H1 (cell line): ENCODE results near the gene PHOSPHO1. TPM values are rescaled to one million over a fixed set of nuclear protein-coding genes. Genes with fewer than 3 reads are reported as not detected.

Experiments
- CTCF ChIA-PET: fragments of 300-600 bp; sonication (Branson Sonifier 250); formaldehyde crosslinking; loops from one replicate; lab custom pipeline; 2021; ENCODE audit not compliant: partially characterized antibody; lab: Charles Lee
- POLR2A ChIA-PET: fragments of 300-600 bp; sonication (Branson Sonifier 250); formaldehyde crosslinking; loops from one replicate; lab custom pipeline; 2021; ENCODE audit warnings: inconsistent platforms; ENCODE audit not compliant: partially characterized antibody; lab: Charles Lee
- DNase-seq, 2 experiments: peaks; one replicate each; pipeline versions ENCODE4 v3.0.0 to v3.0.0-alpha.2; 2010 to 2022; ENCODE audit warnings: low spot score in 2 of 2, low read depth in 1 of 2, mixed read lengths in 1 of 2
- FAIRE-seq: peaks from 2 replicates; lab custom pipeline; 2011; peaks lifted over from hg19 to GRCh38; lab: Jason Lieb, UNC
- H2AFZ ChIP-seq: 2 replicates; pipeline ENCODE4 v1.8.1; 2012; ENCODE audit warnings: low read length, inconsistent platforms
- H2AK5ac ChIP-seq: 2 replicates; pipeline ENCODE4 v1.6.1; 2013; ENCODE audit warnings: low read depth, low read length
- H2BK120ac ChIP-seq: replicated peaks from 2 replicates; pipeline ENCODE3; 2013; ENCODE audit warnings: low read depth, low read length, inconsistent platforms
- H2BK12ac ChIP-seq: 2 replicates; pipeline ENCODE4 v1.6.1; 2013; ENCODE audit warnings: low read depth, low read length
- H2BK15ac ChIP-seq: 2 replicates; pipeline ENCODE4 v1.6.1; 2013; ENCODE audit warnings: low read length
- H2BK20ac ChIP-seq: 2 replicates; pipeline ENCODE4 v1.6.1; 2013; ENCODE audit warnings: low read length
- H2BK5ac ChIP-seq: 2 replicates; pipeline ENCODE4 v1.6.1; 2013; ENCODE audit warnings: low read depth, low read length
- H3K14ac ChIP-seq: 2 replicates; pipeline ENCODE4 v1.6.1; 2013; ENCODE audit warnings: inconsistent platforms; ENCODE audit not compliant: insufficient read length
- H3K18ac ChIP-seq: 2 replicates; pipeline ENCODE4 v1.6.1; 2013; ENCODE audit warnings: low read length; ENCODE audit errors: extremely low read depth
- H3K23ac ChIP-seq: 2 replicates; pipeline ENCODE4 v1.6.1; 2013; ENCODE audit warnings: inconsistent platforms; ENCODE audit not compliant: insufficient read length
- H3K23me2 ChIP-seq: 2 replicates; pipeline ENCODE4 v1.6.1; 2013; ENCODE audit warnings: low read depth, low read length
- H3K27ac ChIP-seq: 2 replicates; pipeline ENCODE4 v1.6.1; 2011; ENCODE audit warnings: low read depth, low read length, inconsistent platforms
- H3K27me3 ChIP-seq, 4 experiments: replicated peaks in 1 of 4; 1 replicate in 1 of 4; 2 replicates in 3 of 4; pipeline versions ENCODE4 v1.6.1 to v1.8.1; 2011 to 2013; ENCODE audit warnings: low read length in 3 of 4, mild to moderate bottlenecking in 3 of 4, inconsistent platforms in 2 of 4, mixed read lengths in 2 of 4, moderate library complexity in 1 of 4; ENCODE audit not compliant: control insufficient read depth in 3 of 4, insufficient read depth in 3 of 4; ENCODE audit errors: extremely low read depth in 1 of 4
- H3K36me3 ChIP-seq, 4 experiments: 2 replicates each; pipeline versions ENCODE4 v1.6.1 to v1.8.1; 2011 to 2013; ENCODE audit warnings: mild to moderate bottlenecking in 4 of 4, low read length in 3 of 4, moderate library complexity in 2 of 4, control low read depth in 1 of 4, inconsistent platforms in 1 of 4; ENCODE audit not compliant: insufficient read depth in 4 of 4, control insufficient read depth in 2 of 4
- H3K4ac ChIP-seq: replicated peaks from 2 replicates; pipeline ENCODE3; 2013; ENCODE audit warnings: low read length, low read depth, mixed read lengths, inconsistent platforms; ENCODE audit not compliant: insufficient read length
- H3K4me1 ChIP-seq, 4 experiments: replicated peaks in 1 of 4; 1 replicate in 1 of 4; 2 replicates in 3 of 4; pipeline versions ENCODE4 v1.6.1 to v1.8.1; 2011 to 2013; ENCODE audit warnings: low read length in 3 of 4, inconsistent platforms in 2 of 4, mixed read lengths in 1 of 4; ENCODE audit not compliant: insufficient read depth in 4 of 4, control insufficient read depth in 3 of 4
- H3K4me2 ChIP-seq, 2 experiments: 2 replicates each; pipeline versions ENCODE4 v1.6.1 to v1.8.1; 2011 to 2013; ENCODE audit warnings: low read depth in 2 of 2, low read length in 2 of 2, control low read depth in 1 of 2, inconsistent platforms in 1 of 2, mild to moderate bottlenecking in 1 of 2; ENCODE audit not compliant: insufficient read depth in 1 of 2
- H3K4me3 ChIP-seq, 4 experiments: fragments of 200-600, 300-600 bp in 1 of 4; sonication (generic), shearing (Covaris generic), sonication (Bioruptor Twin) in 1 of 4; 2 replicates each; pipeline versions ENCODE4 v1.5.1 to v1.8.1; 2011 to 2016; ENCODE audit warnings: low read length in 4 of 4, low read depth in 3 of 4, control low read depth in 2 of 4, inconsistent platforms in 2 of 4, mild to moderate bottlenecking in 2 of 4, mixed read lengths in 1 of 4, moderate library complexity in 1 of 4; ENCODE audit not compliant: insufficient read depth in 2 of 4; ENCODE audit errors: extremely low read depth in 1 of 4
- H3K56ac ChIP-seq: replicated peaks from 2 replicates; pipeline ENCODE3; 2013; ENCODE audit warnings: low read depth, mild to moderate bottlenecking, mixed read lengths, low read length, inconsistent platforms; ENCODE audit not compliant: insufficient read length
- H3K79me1 ChIP-seq: 2 replicates; pipeline ENCODE4 v1.6.1; 2013; ENCODE audit warnings: low read depth, low read length, control low read depth
- H3K79me2 ChIP-seq, 2 experiments: 2 replicates each; pipeline versions ENCODE4 v1.6.1 to v1.8.1; 2012 to 2013; ENCODE audit warnings: low read length in 2 of 2, mild to moderate bottlenecking in 2 of 2, inconsistent platforms in 1 of 2; ENCODE audit not compliant: insufficient read depth in 2 of 2, control insufficient read depth in 1 of 2
- H3K9ac ChIP-seq, 4 experiments: replicated peaks in 1 of 4; 1 replicate in 1 of 4; 2 replicates in 3 of 4; pipeline versions ENCODE4 v1.6.1 to v1.8.1; 2011 to 2013; ENCODE audit warnings: low read depth in 3 of 4, low read length in 3 of 4, control low read depth in 2 of 4, mild to moderate bottlenecking in 2 of 4, moderate library complexity in 2 of 4, inconsistent platforms in 1 of 4; ENCODE audit errors: extremely low read depth in 1 of 4
- H3K9me3 ChIP-seq, 2 experiments: 2 replicates each; pipeline versions ENCODE4 v1.6.1 to v1.8.1; 2012 to 2013; ENCODE audit warnings: mild to moderate bottlenecking in 2 of 2, moderate library complexity in 2 of 2, control low read depth in 1 of 2, inconsistent platforms in 1 of 2, low read depth in 1 of 2, low read length in 1 of 2, mixed read lengths in 1 of 2; ENCODE audit not compliant: insufficient read depth in 2 of 2
- H4K20me1 ChIP-seq, 2 experiments: replicated peaks in 1 of 2; 2 replicates each; pipeline versions ENCODE3 to v1.8.1; 2011 to 2013; ENCODE audit warnings: inconsistent platforms in 2 of 2, low read length in 2 of 2, mild to moderate bottlenecking in 1 of 2; ENCODE audit not compliant: insufficient read depth in 2 of 2, control insufficient read depth in 1 of 2
- H4K5ac ChIP-seq: 2 replicates; pipeline ENCODE4 v1.6.1; 2013; ENCODE audit warnings: low read length, low read depth, mixed read lengths, inconsistent platforms; ENCODE audit not compliant: insufficient read length
- H4K8ac ChIP-seq: 2 replicates; pipeline ENCODE4 v1.8.0; 2013; ENCODE audit warnings: mild to moderate bottlenecking, moderate library complexity, low read length, inconsistent platforms; ENCODE audit not compliant: insufficient read depth; ENCODE audit errors: extremely low read depth
- H4K91ac ChIP-seq: replicated peaks from 2 replicates; pipeline ENCODE3; 2013; ENCODE audit warnings: low read length, mixed read lengths, inconsistent platforms; ENCODE audit not compliant: insufficient read length
- ATF3 ChIP-seq: IDR thresholded peaks from 2 replicates; pipeline ENCODE4 v1.6.1; 2011; ENCODE audit warnings: low read depth, mild to moderate bottlenecking, low read length; ENCODE audit not compliant: insufficient read depth
- CHD1 ChIP-seq: IDR thresholded peaks from 2 replicates; pipeline ENCODE4 v1.6.1; 2012; ENCODE audit warnings: low read depth, low read length, improper control_type of control experiment
- JUN ChIP-seq: IDR thresholded peaks from 2 replicates; pipeline ENCODE4 v1.6.1; 2011; ENCODE audit warnings: low read depth, mild to moderate bottlenecking, improper control_type of control experiment, low read length
- KDM5A ChIP-seq: fragments of 200-600 bp; IDR thresholded peaks from 2 replicates; pipeline ENCODE4 v1.7.1; 2012; ENCODE audit warnings: mild to moderate bottlenecking, low read length, inconsistent platforms, mixed read lengths
- NANOG ChIP-seq: IDR thresholded peaks from 2 replicates; pipeline ENCODE4 v1.6.1; 2011; ENCODE audit warnings: low read length, low read depth, mild to moderate bottlenecking, inconsistent platforms; ENCODE audit not compliant: insufficient read depth, poor library complexity, severe bottlenecking
- POU5F1 ChIP-seq: IDR thresholded peaks from 2 replicates; pipeline ENCODE4 v1.6.1; 2011; ENCODE audit warnings: low read depth, mild to moderate bottlenecking, low read length, moderate library complexity
- RNF2 ChIP-seq: fragments of 200-900, 300-1000 bp; sonication (generic); IDR thresholded peaks from 2 replicates; pipeline ENCODE4 v1.7.1; 2016; ENCODE audit warnings: borderline replicate concordance, low read depth, mild to moderate bottlenecking, antibody characterized with exemption, low read length; ENCODE audit not compliant: poor library complexity, severe bottlenecking; ENCODE audit errors: missing control alignments
- WGBS, 2 experiments: shearing (Covaris generic) in 1 of 2; methylation state at CpG; one replicate each; pipeline versions ENCODE4 v1.1.6 to v1.1.7; 2013 to 2015; ENCODE audit warnings: low lambda C conversion rate in 2 of 2, mixed read lengths in 2 of 2, inconsistent platforms in 1 of 2, low coverage in 1 of 2, missing lambda C conversion rate in 1 of 2; ENCODE audit not compliant: insufficient replicate concordance in 2 of 2, insufficient coverage in 1 of 2, insufficient read length in 1 of 2; ENCODE audit errors: extremely low coverage in 1 of 2, missing lambda C conversion rate in 1 of 2; 5-methylcytosine and 5-hydroxymethylcytosine counted together
- polyA plus RNA-seq, 7 experiments: library from polyadenylated mRNA; depleted of rRNA in 3 of 7; stranded (reverse) in 5 of 7; unstranded in 2 of 7; fragments of >200 nt in 5 of 7; fragments of 200-250 nt in 2 of 7; gene quantifications; 1 replicate in 5 of 7; 2 replicates in 1 of 7; 4 replicates in 1 of 7; pipeline versions ENCODE4 v1.2.1 to v1.2.3, GENCODE V29; 2011 to 2013; ENCODE audit warnings: missing spikeins in 2 of 7, mixed read lengths in 2 of 7
- total RNA-seq: library from RNA; stranded (reverse); fragmentation: NEBNext Ultra II Directional; extraction: Animal tissue kit (Norgen Biotek cat#: 25700); gene quantifications from 2 replicates; pipeline ENCODE4 v1.2.1, GENCODE V29; 2021

PHOSPHO1 gene
- total and polyA plus RNA-seq, 2 of the 8 experiments (the other 6 are each of a cell fraction or from before 2014, with no cell fraction given): 0.34 to 0.45 TPM

GRCh38 chr17:49255125-49255524 is 24.5 kb upstream of the PHOSPHO1 start:
- H3K27ac ChIP-seq: no peak overlapping the region
- H3K36me3 ChIP-seq: no peaks in the 10 kb centered on the region
- H3K4me1 ChIP-seq: peaks cover 0 to 3% (median 0%) of the 10 kb centered on the region in 4 experiments; a peak in 1 of 7 replicates
- H3K79me2 ChIP-seq: no peaks in the 10 kb centered on the region
- H2AFZ ChIP-seq: no peak overlapping the region
- H2BK12ac ChIP-seq: no peak overlapping the region
- no peak overlapping the region for H4K91ac ChIP-seq
- ChIA-PET POLR2A (no interaction called here), CTCF (interaction anchor here (1.6 to 2.6 kb wide), 2 partner anchors 28 to 36 kb away, joined by 13 to 19 read pairs; no protein-coding TSS in a partner anchor)
- peaks cover 0 to 7% (median 6%) of the 10 kb centered on the region in 4 experiments; a peak in 5 of 7 replicates for H3K27me3 ChIP-seq
- H3K23ac ChIP-seq: no peak overlapping the region
- DNase-seq (no peak), FAIRE-seq (no peak)
- peaks cover 3% of the 10 kb centered on the region; the same call in 1 of the 2 replicates for H3K23me2 ChIP-seq
- H3K56ac ChIP-seq: no peak overlapping the region
- H2BK5ac ChIP-seq: no peak overlapping the region
- no peak overlapping the region for H4K8ac ChIP-seq
- no peak overlapping the region for H2BK20ac ChIP-seq
- H2BK120ac ChIP-seq: no peak overlapping the region
- no peak overlapping the region for H3K4me2 ChIP-seq
- no peak overlapping the region for H3K4me3 ChIP-seq
- H3K18ac ChIP-seq: no peak overlapping the region
- no peak overlapping the region for H3K4ac ChIP-seq
- H3K9me3 ChIP-seq: no peaks in the 10 kb centered on the region
- no peak overlapping the region for H3K14ac ChIP-seq
- no peaks in the 10 kb centered on the region for H3K79me1 ChIP-seq
- H4K20me1 ChIP-seq: no peaks in the 10 kb centered on the region
- WGBS, 2 experiments: 94% methylated on average over 5 of the region's 5 CpGs; no CpG with 5 or more reads in 1 of the 2 experiments
- no peak overlapping the region for H2BK15ac ChIP-seq
- no peak overlapping the region for H2AK5ac ChIP-seq
- H3K9ac ChIP-seq: no peak overlapping the region
- no peak overlapping the region for H4K5ac ChIP-seq
- TF ChIP-seq JUN (no peak), KDM5A (no peak), RNF2 (no peak), NANOG (no peak), ATF3 (no peak), CHD1 (no peak), POU5F1 (no peak)
